GM13976 (cell line): ENCODE results near the gene FNDC11.

Experiments
- DNase-seq: peaks from one replicate; pipeline ENCODE4 v3.0.0; 2012; ENCODE audit warnings: low spot score
- in situ Hi-C: fragments of 300-500 bp; cut with MboI; formaldehyde crosslinking; loops from one replicate; pipeline ENCODE4 v1.12.0; 2022; ENCODE audit warnings: low sequenced_read_pairs, mixed read lengths, inconsistent platforms; ENCODE audit not compliant: unreplicated experiment
- TF ChIP-seq, protein P1 (sequence below): IDR thresholded peaks from 2 replicates; pipeline ENCODE4 v1.5.1; 2012; ENCODE audit warnings: borderline replicate concordance, mild to moderate bottlenecking; ENCODE audit not compliant: insufficient read depth; ENCODE audit errors: extremely low read depth, missing control alignments, control extremely low read depth

FNDC11 gene

DNA sequence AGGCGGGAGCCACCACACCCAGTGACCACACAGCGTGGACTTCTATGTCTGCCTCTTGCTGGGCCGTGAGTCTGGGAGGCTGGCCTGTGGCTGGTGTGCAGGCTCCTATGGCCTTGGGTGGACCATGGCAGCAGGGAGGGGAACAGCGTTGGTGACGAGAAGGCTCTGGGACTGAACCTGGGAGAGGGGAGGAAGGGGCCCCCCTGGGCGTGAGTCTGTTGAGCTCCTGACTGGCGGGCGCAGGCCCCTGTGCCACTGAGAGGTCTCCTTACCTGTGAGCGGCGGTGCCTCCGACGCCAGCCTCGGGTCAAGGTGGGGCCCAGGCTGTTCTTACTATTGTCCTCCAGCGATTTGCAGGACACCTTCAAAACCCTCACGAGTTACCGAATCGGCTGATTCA lies 32.8 kb downstream of the FNDC11 start:
- DNase-seq: no peak
- in situ Hi-C loops: no loop called here
- TF ChIP-seq, protein P1, sequence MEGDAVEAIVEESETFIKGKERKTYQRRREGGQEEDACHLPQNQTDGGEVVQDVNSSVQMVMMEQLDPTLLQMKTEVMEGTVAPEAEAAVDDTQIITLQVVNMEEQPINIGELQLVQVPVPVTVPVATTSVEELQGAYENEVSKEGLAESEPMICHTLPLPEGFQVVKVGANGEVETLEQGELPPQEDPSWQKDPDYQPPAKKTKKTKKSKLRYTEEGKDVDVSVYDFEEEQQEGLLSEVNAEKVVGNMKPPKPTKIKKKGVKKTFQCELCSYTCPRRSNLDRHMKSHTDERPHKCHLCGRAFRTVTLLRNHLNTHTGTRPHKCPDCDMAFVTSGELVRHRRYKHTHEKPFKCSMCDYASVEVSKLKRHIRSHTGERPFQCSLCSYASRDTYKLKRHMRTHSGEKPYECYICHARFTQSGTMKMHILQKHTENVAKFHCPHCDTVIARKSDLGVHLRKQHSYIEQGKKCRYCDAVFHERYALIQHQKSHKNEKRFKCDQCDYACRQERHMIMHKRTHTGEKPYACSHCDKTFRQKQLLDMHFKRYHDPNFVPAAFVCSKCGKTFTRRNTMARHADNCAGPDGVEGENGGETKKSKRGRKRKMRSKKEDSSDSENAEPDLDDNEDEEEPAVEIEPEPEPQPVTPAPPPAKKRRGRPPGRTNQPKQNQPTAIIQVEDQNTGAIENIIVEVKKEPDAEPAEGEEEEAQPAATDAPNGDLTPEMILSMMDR: no peak

DNA sequence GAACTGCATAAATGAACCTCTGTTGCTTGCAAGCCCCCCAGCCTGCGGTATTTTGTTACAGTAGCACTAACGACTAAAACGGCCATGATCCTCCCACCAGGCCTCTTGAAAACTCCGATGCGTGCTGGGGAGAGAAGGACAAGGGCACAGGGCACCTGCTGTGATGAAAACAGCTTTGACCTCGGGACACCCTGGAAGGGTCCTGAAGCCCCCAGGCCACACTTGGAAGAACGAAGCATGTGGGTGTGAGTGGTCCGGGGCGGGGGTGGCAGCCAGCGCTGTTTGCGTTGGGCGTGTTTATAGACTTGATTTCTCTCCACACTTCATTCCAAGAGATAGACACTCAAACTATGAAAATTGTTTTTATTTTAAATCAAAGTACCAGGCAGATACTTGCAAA lies 33.3 kb downstream of the FNDC11 start:
- in situ Hi-C loops: no loop called here
- no peak for DNase-seq
- TF ChIP-seq, protein P1: no peak

DNA sequence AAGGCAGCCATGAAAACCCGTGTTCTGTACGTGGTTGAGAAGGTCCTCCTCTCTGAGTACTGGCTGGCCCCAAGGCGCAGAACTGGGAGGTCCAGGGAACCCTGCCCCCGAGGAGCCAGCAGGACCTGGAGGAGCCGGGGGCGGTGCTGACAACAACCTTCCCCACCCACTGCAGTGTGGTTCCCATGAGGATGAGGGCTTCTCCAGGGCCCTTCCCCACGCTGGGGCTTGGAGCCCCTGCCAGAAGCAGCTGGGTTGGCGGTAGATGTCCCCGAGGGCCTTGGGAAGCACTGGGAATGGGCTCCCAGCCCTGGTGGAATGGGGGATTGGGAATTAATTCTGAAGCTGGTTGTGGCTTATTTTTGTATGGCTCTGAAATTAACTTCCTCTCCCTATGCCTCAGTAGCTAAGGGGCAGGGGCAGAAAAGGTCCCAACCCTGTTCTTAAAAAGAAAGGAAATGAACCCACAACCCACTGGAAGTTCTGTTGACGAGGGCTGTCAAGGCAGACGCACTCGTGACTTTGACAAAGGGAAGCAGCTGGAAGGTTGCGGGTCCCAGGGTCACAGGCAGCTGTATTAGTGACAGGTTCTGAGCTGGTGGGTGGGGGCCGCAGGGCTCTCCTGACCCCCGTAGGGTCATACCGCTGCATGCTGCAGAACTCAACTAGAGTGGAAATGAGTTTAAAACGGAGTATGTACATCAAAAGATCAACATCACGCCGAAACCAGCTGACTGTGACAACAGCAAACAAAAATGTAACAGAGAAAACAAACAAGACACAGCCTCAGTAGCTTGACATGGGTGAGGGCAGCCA lies 34.0 kb downstream of the FNDC11 start:
- DNase-seq: no peak
- in situ Hi-C loops: no loop called here
- TF ChIP-seq, protein P1: no peak

DNA sequence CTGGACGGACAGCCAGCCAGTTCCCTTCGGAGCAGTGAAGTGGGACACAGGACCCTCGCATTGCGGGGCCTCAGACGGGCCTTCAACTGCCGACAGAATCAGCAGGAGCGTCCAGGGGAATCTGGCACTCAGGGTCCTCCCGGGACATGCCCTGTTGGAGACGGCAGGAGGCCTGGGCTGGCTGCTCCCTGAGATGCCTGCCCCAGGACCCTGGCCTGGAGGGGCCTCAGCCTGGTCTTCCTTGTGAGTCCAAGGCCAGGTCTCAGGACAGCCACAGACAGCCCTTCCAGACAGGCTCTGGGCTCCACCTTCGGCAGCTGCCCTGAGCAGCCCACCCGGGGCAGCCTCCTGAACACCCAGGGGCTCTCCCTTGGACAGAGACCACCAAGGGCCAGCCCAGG lies 34.7 kb downstream of the FNDC11 start:
- TF ChIP-seq, protein P1: no peak
- no peak for DNase-seq
- in situ Hi-C loops: no loop called here

DNA sequence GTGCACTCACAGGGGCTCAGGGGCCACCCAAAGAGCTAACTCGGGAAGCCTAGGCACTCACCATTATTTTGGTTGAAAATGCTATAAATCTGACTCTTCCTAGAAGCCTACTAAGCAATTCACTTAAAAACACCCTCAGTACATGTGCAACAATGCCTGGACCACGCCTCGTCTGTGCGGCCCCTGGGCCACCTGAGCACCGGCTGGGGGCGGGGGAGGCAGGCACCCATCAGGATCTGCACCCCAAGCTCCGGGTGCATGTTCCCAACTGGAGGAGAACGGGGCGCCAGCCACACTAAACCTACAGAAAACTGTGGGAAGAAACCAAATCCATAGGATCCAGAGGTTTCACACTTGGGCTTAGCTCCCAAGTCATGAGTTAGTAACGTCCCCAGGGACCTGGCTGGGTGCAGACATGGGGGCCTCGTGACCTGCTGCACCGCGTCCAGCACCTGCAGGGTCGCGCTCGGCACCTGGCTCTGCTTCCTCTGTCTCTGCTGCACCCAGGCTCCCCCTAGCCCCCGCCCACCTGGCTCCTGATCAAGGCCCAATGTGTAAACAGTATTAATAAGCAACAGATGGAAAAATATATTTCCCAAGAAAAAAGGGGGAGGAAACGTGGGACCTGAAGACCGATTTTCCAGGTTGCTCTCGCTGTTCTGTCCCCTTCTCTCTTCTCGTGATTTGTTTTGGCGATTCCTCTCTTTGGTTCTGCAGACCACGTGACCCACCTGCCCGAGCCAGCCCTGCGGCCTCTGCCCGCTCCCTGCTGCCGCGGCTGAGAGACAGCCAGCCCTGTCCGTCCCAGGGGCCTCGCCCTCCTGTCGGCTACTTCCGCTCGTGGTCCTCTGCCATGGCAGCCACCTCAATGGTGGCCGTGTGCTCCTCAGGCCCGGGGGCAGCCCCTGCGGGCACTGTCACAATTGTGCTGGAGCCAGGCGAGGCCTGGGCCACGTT lies 35.6 kb downstream of the FNDC11 start:
- TF ChIP-seq, protein P1: no peak
- in situ Hi-C loops: no loop called here

More for the DNA sequence above, 35.6 kb downstream of the FNDC11 start:
- DNase-seq: no peak
